HG02642 (cell line): ENCODE measurements around the gene TRIM54.
"Not testable (repeated sequence)": the region's sequence is repeated elsewhere in the genome, so short reads cannot be mapped to it uniquely, and the experiment has no call there.

Experiments used
- ATAC-seq: cut with Tn5 transposase; IDR thresholded peaks from one replicate; pipeline ENCODE4 v1.9.1; 2021; ENCODE audit warnings: mild to moderate bottlenecking; ENCODE audit not compliant: unreplicated experiment, poor library complexity

TRIM54 gene

GRCh38 chr2:27255660-27256059 is 26.6 kb upstream of the TRIM54 start:
- ATAC-seq, result no peak

GRCh38 chr2:27256855-27257454 is 25.3 kb upstream of the TRIM54 start:
- no peak for ATAC-seq

DNA sequence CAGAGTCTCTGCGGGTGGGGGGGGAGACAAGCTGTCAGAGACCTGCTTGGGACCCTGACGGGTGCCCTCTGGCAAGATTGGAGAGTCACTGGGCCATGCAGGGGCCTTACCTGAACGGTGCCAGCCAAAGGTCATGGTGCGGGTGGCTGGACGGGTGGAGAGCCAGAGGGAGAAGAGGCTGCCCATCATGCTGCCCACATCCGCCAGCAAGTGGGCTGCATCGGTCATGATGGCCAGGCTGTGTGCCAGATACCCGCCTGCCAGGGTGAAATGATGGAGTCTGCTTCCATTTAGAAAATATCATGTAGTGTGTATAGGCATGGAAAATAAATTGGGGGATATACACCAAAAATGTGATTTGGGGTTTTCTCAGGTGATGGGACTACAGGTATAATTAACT is 24.2 kb upstream of the TRIM54 start:
- ATAC-seq, result no peak

DNA sequence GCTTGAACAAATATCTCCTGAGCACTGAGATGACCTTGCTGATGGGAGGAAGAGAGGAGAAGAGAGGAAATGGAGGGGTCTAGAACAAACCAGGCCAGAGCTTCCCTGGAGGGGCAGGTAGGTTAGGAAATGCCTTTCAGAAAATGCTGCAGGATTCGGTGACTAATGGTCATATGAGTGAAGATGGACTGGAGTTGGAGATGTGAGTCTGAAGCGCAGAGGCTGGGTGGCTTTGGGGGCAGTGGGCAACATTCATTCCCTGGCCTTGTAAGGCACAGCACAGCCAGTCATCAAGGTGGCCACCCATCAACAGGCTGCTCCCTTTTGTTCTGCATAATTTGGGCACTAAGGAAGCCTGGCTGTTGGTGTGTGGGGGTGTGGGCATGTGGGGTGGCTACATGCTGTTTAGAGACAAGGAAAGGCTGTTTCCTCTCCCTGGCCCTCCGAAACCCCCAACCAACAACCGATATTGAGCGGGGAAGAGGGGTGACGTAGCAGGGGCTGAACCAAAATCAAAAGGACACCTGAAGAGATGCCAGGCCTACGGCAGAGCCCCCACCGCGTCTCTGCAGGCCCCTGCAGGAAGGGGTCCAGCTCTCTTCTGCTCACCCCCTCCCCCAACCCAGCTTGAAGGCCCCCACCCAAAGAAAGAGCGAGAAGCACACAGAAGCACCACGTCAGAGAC is 20.8 kb upstream of the TRIM54 start:
- ATAC-seq, result no peak

GRCh38 chr2:27261926-27262298 is 20.3 kb upstream of the TRIM54 start:
- ATAC-seq, result no peak

DNA sequence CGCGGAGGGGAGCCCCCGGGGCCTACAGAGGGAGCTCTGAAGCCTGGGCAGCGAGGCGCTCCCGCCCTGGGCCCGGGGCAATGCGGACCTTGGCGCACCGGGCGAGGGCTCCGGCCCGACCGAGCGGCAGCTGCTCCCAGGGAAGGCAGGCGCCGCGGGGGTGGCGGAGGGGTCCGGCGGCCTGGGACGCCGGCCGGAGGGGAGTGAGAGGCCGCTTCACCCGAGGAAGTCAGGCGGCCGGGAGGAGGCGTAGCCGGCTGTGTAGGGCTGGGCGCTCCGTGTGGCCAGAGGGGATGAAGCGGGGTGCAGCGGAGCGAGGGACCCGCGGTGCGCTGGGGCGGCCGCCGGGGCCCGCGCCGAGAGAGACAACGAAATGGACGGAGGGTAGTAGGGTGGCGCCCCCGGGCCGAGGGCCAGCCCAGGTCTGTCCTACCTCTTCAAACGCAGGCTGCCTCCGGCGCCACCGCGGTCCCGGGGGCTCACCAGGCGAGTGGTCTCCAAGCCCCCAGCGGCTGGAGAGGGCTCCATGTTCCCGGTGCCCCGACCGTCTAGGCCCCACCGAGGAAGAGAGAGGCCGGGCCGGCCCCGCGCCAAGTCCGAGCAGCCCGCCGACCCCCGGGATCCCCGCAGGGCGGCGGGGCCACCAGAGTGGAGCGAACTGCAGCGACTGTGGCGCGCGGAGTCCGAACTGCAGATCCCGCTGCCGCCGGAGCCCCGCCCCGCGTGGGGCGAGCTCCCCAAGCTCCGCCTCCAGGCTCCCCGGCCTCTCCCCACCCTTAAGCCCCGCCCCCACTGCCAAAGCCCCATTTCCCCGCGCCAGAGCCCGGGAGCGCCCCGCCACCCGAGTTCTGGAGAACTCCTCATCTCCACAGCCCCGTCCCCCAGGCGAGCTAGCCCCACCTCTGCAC is 19.6 kb upstream of the TRIM54 start, which contains the start of gene SLC30A3:
Gene SLC30A3, minus strand, starts transcription at position 669 of the 908 bp plus-strand sequence. Its CDS starts 141 bp downstream, at position 528.
- ATAC-seq, result peak; percentile 48

GRCh38 chr2:27263287-27264252 is 18.7 kb upstream of the TRIM54 start:
- ATAC-seq, result no peak

DNA sequence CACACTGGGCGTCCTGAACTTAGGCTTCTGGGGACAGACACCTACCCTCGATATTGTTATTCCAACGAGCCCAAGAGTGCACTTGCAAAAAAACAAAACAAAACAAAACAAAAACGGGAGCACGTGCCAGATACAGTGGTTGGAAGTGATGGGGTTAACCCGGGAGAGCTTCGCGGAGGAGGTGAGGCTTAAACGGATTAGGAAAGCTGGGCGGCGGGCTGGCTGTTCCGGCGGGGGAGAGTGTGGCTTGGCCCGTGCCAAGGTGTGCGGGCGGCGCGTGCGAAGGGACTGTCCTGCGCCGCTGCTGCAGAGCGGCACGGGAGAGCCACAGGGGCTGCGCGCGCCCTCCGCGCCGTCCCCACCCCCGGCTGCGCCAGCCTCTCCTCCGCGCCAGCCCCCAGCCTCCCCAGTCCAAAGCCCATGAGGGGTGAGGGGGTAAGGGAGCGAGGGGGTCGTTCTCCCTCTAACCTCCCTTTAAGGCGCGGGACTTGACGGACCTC is 17.9 kb upstream of the TRIM54 start:
- no peak for ATAC-seq

GRCh38 chr2:27264753-27265535 is 17.3 kb upstream of the TRIM54 start:
- no peak for ATAC-seq

- no peak for ATAC-seq
Observed at GRCh38 chr2:27265536-27265870, 16.7 kb upstream of the TRIM54 start.

DNA sequence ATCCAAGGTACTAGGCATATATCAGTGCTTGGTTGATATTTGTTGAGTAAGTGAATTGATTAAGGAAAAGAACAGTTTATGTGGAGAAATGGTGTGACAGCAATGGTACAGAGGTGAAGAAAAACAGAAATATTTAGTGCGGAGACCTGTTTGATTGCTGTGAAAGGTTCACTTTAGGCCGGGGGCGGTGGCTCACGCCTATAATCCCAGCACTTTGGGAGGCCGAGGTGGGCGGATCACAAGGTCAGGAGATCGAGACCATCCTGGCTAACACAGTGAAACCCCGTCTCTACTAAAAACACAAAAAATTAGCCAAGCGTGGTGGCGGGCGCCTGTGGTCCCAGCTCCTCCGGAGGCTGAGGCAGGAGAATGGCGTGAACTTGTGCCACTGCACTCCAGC is 13.9 kb upstream of the TRIM54 start:
- not testable (repeated sequence) for ATAC-seq

- no peak for ATAC-seq
Observed at GRCh38 chr2:27270131-27270530, 12.1 kb upstream of the TRIM54 start.

- no peak for ATAC-seq
Observed at GRCh38 chr2:27270670-27271069, 11.6 kb upstream of the TRIM54 start.

DNA sequence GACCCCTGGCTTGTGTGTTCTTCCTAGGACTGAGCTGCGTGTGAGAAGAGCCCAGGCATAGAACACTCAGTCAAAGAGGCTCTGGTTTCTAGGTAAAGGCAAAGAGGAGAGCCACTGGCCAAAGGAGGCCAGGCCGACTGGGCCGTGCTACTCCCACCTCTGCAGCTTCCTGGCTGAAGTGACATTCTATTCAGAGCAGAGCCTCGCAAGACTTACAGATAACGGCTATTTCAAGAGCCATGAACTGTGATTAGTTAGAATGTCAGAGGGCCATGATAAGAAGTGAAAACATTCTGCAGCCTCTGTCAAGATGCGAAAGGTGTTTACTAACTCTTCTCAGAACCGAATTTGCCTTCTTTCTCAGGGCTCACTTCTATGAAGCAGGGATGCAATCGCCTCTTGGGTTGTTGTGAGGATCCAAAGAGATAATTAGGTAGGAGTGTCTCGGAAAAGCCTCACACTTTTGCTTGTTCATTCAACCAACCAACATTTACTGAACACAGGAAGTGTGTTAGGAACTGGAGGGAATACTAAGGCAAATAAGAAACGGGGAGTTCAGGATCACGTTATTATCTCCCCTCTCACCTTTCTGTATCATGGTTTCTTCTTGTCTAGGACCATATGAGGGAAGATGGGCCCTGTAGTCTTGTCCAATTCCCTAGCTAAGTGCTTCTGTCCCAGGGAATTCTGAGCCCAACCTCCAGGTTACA is 10.4 kb upstream of the TRIM54 start:
- ATAC-seq, result no peak

- ATAC-seq, result not testable (repeated sequence)
Observed at GRCh38 chr2:27272537-27273522, 9.4 kb upstream of the TRIM54 start.

GRCh38 chr2:27275211-27276150 is 6.7 kb upstream of the TRIM54 start, which contains the start of gene DNAJC5G:
TSS of gene DNAJC5G (plus strand) at chr2:27275433. CDS start at chr2:27276729, 1,296 bp downstream.
- no peak for ATAC-seq
